Amygdala (tissue), 56 donors: ENCODE results near the gene CRTAC1.

ENCODE experiments used
- DNase-seq, 56 donors: peaks; one replicate each; lab custom pipeline; 2025; lab: John Stamatoyannopoulos, UW

Gene CRTAC1

DNA sequence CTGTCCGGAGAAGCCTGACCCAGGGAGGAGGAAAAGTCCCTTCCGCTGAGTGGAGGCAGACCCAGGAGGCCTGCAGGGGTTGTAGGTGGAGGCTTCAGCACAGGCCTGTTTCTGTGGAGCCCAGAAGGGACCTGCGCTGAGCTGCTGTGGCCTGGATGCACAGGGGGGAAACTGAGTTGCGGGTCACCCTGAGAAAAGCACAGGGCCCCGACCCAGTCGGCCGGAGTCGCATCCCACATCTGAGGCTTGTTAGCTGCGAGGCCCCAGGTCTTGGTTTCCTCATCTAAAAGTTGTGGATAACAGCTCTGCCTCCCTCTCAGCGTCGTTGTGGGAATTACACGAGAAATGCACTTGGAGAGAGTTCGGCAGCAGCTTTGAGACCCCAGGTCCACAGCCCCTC, 104.4 kb downstream of the CRTAC1 start:
- DNase-seq = no peak

- no peak for DNase-seq
These were observed 105.0 kb downstream of the CRTAC1 start for GRCh38 chr10:97925308-97925938.

DNA sequence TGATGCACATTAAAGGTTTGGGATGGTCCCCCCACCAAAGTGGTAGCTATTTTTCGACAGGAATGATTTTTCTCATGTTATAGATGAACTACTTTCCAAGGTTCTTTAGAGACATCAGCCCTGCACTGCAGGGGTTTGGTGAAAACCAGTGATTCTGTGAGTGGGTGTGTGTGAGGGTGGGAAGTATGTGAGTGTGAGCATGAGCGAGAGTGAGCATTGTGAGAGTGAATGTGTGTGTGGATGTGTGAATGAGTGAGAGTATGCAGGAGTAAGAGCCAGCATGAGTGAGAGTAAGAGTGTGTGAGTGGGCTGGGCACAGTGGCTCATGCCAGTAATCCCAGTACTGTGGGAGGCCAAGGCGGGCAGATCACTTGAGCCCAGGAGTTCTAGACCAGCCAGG, 105.7 kb downstream of the CRTAC1 start:
- DNase-seq = no peak

DNA sequence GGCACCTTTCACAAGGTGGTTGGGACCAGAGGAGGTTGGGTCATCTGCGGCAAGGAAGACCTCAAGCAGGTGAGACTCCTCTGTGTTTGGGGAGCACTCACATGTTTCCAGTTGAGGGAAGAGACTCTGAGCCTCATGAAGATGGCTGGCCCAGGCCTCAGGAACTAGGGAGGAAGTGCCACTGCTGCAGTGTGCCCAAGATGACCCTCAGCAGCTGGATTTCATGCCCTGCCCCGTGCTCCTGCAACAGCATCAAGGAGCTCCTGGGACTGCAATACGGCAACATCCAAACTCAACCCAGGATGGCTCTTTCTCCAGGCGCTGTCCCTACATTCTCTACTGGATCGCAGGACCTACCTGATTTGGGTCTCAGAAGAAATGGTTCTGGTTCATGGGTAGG, 106.9 kb downstream of the CRTAC1 start:
- no peak for DNase-seq

- DNase-seq = no peak
These were observed 107.4 kb downstream of the CRTAC1 start for GRCh38 chr10:97923057-97923456.

DNA sequence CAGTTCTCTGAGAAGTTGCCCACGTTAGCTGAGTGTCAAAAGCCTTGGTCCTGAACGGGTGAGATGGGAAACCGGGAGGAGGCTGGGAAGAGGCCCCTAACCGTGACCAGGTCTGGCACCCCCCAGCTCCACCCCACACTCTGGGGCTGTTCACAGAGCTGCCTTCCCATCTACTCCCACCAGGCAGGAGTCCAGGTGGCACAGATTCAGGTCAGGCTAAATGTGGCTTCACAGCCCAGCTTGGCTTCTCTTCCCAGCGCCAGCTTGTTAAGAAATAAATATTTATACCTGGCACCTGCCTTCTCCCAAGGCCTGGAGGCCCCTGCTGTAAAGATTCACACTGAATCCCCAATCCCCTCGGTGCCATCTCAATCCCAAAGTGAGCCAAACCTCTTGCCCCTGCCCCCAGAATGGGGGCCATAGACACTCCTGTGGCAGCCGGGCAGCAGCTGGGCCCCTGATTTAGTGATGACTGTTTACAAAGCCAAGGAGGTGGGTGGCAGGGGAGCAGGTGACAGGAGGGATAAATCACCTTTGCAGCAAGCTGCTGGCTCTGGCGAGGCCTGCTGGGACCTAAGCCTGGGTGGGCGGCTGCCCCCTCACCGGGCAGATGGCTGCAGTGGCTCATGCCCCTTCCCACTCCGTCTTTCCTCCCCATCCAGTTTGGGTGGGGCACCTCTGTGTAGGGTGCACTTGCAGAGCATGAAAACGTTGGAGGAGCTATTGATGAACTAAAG, 108.2 kb downstream of the CRTAC1 start:
- DNase-seq = no peak

- peak in 8 of 56 donors; percentile 5 to 34 (median 12) for DNase-seq
These were observed 108.8 kb downstream of the CRTAC1 start for GRCh38 chr10:97921581-97922021.

- DNase-seq = no peak
These were observed 109.6 kb downstream of the CRTAC1 start for GRCh38 chr10:97920865-97921264.

DNA sequence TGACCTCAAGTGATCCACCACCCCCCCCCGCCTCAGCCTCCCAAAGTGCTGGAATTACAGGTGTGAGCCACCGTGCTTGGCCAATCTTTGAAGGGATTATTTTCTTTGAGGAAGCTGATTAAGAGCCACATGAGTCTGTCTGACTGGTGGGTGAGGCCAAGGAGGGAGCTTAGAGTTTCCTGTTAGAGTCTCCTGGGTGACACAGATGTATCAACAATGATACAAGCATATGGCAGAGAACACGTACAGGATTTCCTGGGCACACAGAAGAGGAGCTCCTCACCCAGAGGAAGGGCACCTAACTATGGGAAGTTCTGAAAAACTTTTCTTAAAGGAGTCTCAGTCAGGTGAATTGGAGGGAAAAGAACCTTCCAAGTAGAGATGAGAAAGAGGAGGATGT, 111.4 kb downstream of the CRTAC1 start:
- DNase-seq = no peak

DNA sequence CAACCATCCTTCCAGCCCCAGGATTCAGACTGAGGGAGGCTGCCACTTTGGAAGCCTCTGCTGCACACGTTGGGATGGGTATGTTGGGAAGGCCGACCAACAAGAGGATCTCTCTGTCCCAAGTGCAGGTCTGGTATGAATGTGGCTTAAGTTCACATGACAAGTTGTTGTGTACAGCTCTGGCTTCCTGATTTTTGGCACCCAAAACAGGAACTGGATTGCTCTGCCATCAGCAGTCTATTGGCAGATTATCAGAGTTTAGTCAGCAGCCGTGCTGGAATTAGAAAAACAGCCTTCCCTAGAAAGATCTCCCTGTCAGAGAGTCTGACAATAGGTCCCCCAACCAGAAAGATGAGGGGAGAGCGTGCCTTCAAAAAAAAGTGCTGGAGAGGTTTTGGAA, 113.8 kb downstream of the CRTAC1 start:
- peak in 34 of 56 donors; percentile 4 to 69 (median 34) for DNase-seq

GRCh38 chr10:97915346-97916131, 114.9 kb downstream of the CRTAC1 start:
- peak in 54 of 56 donors; percentile 7 to 86 (median 63) for DNase-seq

DNA sequence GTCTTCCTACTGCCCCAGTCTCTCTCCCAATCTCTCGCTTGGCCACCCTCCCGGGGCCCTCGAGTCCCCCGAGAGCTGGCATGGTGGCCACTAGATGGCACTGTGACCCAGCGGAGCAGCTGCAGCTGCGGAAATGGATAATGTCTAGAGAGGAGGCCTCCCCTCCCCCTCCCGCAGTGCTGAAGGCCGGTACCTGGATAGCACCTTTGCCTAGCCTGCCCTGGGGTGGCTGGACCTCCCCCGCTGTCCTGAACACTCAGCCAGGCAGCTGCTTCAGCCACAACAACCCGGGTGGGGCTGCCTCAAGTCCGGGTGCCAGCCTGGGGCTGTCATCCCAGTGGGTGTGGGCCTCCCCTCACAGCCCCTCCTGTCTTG, 115.6 kb downstream of the CRTAC1 start:
- peak in 53 of 56 donors; percentile 10 to 84 (median 62) for DNase-seq

DNA sequence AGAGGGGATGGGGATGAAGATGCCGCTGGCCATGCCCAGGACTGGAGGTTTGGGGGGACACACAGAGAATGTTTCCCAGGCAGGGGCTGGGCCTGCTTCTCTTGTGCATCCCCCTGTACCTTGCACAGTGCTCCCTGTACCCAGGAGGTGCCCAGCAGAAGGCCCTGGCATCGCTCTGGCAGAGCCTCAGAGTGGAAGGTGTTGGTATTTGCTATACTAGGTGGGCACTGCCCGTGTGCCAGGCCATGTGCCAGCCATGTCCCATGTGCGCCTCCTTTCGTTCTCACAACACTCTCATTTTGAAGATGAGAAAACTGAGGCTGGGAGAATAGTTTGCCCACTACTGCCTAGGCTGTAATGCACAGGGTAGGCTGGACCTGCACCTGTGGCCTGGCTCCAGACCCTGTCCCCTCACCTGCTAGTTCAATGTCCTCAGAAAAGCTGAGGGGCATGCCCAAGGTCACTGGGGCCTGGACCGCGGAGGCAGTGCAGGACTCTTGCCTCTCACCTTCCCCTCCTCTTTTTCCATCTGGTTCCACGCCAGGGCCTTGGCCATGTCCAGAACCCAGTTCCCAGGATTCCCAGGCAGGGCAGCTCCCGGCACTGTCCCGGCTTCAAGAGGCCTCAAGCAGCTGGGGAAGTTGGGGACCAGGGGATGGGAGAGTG, 116.1 kb downstream of the CRTAC1 start:
- no peak for DNase-seq

- DNase-seq = no peak
These were observed 116.8 kb downstream of the CRTAC1 start for GRCh38 chr10:97913614-97914013.

GRCh38 chr10:97913193-97913592, 117.2 kb downstream of the CRTAC1 start:
- no peak for DNase-seq

- peak in 1 of 56 donors; percentile 8 for DNase-seq
These were observed 119.2 kb downstream of the CRTAC1 start for GRCh38 chr10:97911217-97911616.

- DNase-seq = no peak
These were observed 119.8 kb downstream of the CRTAC1 start for GRCh38 chr10:97910661-97911060.

GRCh38 chr10:97907830-97908229, 122.6 kb downstream of the CRTAC1 start:
- no peak for DNase-seq

GRCh38 chr10:97907211-97907610, 123.2 kb downstream of the CRTAC1 start:
- no peak for DNase-seq

DNA sequence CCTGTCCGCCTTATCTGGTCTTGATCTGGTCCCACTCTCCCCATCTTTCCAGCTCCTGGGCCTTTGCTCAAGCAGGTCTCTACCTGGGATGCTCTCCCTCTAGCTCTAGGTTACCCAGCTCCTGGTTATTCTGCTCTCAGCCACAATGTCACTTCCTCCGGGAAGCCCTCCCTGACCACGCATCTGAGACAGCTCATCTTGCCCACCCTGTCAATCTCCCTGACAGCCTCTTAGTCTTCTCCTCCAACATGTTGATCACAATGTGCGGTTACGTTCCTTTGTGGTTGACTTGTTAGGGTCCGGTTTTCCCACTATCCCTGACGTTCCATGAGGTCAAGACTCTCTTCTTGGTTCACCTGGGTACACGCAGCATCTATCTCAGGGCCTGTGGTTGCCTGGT, 125.1 kb downstream of the CRTAC1 start:
- no peak for DNase-seq

GRCh38 chr10:97904576-97904975, 125.8 kb downstream of the CRTAC1 start:
- no peak for DNase-seq
